Karpas-422 (cell line): ENCODE measurements around the gene FBL. TPM values are rescaled to one million over a fixed set of nuclear protein-coding genes. Genes with fewer than 3 reads are reported as not detected.

Experiments
- DNase-seq: peaks from one replicate; pipeline ENCODE4 v3.0.0-alpha.2; 2015
- H2AFZ ChIP-seq: fragments of 200-600 bp; sonication (generic); 2 replicates; pipeline ENCODE4 v1.6.1; 2014; ENCODE audit warnings: antibody characterized with exemption, low read length, mixed read lengths
- H3K27ac ChIP-seq: fragments of 200-600 bp; sonication (generic); 2 replicates; pipeline ENCODE4 v1.5.1; 2014; ENCODE audit warnings: mild to moderate bottlenecking, low read length, moderate library complexity
- H3K27me3 ChIP-seq: fragments of 200-600 bp; sonication (generic); 2 replicates; pipeline ENCODE4 v1.6.1; 2014; ENCODE audit warnings: low read length, mixed read lengths
- H3K36me3 ChIP-seq: fragments of 200-600 bp; sonication (generic); 2 replicates; pipeline ENCODE4 v1.6.1; 2014; ENCODE audit warnings: low read length, mixed read lengths; ENCODE audit not compliant: insufficient read depth
- H3K4me1 ChIP-seq: fragments of 200-600 bp; sonication (generic); 2 replicates; pipeline ENCODE4 v1.6.1; 2014; ENCODE audit warnings: mild to moderate bottlenecking, low read length, mixed read lengths
- H3K4me2 ChIP-seq: fragments of 200-600 bp; sonication (generic); 2 replicates; pipeline ENCODE4 v1.6.1; 2014; ENCODE audit warnings: low read length, low read depth, mild to moderate bottlenecking; ENCODE audit not compliant: poor library complexity, severe bottlenecking
- H3K4me3 ChIP-seq: fragments of 200-600 bp; sonication (generic); 2 replicates; pipeline ENCODE4 v1.5.1; 2014; ENCODE audit warnings: mild to moderate bottlenecking, antibody characterized with exemption, low read length, mixed read lengths
- H3K79me2 ChIP-seq: fragments of 200-600 bp; sonication (generic); 2 replicates; pipeline ENCODE4 v1.6.1; 2014; ENCODE audit warnings: mild to moderate bottlenecking, low read length, mixed read lengths
- H3K9ac ChIP-seq: fragments of 200-600 bp; sonication (generic); 2 replicates; pipeline ENCODE4 v1.6.0; 2014; ENCODE audit warnings: low read length
- H3K9me2 ChIP-seq: fragments of 200-600 bp; sonication (generic), shearing (Covaris generic); replicated peaks from 2 replicates; pipeline ENCODE4 v1.6.0; 2014; ENCODE audit warnings: mild to moderate bottlenecking, low read length, moderate library complexity; ENCODE audit not compliant: insufficient read depth
- H3K9me3 ChIP-seq: fragments of 300-700, 200-600 bp; sonication (generic); 2 replicates; pipeline ENCODE4 v1.6.1; 2014; ENCODE audit warnings: low read length, mixed read lengths
- H4K20me1 ChIP-seq: fragments of 200-600 bp; sonication (generic); 2 replicates; pipeline ENCODE4 v1.6.1; 2014; ENCODE audit warnings: mild to moderate bottlenecking, antibody characterized with exemption, low read length, low read depth; ENCODE audit not compliant: insufficient read depth
- total RNA-seq: library from RNA; depleted of rRNA; stranded (reverse); fragments of >200 nt; shearing (Covaris generic); gene quantifications from 2 replicates; pipeline ENCODE4 v1.2.3, GENCODE V29; 2014; ENCODE audit warnings: low replicate concordance

The FBL gene
- total RNA-seq, 1 experiment from 2014 or later: 384 TPM

DNA sequence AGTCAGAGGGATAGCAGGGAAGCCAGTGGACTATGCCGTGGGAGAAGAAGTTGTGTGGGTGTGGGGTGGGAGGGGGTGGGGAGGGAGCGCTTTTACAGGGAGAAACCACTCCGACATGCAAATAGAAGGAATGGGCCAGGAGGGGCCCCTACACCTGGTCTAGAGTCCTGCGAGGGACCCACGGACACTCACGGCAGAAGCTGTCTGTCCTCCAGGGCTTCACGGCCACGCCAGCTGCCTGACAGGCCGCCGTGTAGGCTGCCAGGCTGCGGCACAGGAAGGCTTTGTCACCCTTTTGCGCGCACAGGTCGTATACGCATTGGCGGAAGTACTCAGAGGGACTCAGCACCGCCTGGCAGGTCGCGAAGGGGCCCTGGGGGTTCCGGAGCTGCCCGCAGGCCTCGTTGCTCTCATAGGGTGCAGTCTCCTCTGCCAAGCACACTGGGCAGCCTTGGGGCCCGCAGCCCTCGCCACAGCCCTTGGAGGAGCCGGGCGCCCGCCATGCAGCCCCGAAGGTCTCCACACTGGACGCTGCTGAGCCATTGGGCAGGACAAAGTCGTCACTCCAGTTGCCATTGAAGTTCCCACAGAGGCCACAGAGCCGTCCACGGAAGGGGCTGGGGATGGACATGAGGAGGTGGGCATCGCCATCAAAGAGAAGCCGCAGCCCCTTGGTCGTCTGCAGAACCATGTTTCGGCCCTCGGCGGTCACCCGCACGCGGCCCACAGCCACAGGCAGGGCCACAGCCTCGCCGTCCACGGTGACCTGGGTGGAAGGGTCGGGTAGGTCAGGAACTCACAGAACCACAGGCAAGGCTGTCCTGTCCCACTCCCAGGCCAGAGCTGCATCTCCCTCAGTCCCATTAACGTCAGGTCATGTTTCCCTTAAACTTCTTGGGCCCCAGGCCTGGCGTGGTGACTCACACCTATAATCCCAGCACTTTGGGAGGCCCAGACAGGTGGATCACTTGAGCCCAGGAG lies 26.0 kb upstream of the FBL start:
- Histone ChIP-seq H3K36me3 (no peaks in the 10 kb centered on the region), H3K27me3 (no peaks in the 10 kb centered on the region), H2AFZ (no peak overlapping the region), H3K4me2 (no peak overlapping the region), H3K9me3 (no peaks in the 10 kb centered on the region), H3K9ac (no peak overlapping the region), H3K9me2 (no peaks in the 10 kb centered on the region), H3K27ac (no peak overlapping the region), H3K79me2 (no peaks in the 10 kb centered on the region), H3K4me1 (no peaks in the 10 kb centered on the region), H4K20me1 (no peaks in the 10 kb centered on the region), H3K4me3 (no peak overlapping the region)
- no peak for DNase-seq

DNA sequence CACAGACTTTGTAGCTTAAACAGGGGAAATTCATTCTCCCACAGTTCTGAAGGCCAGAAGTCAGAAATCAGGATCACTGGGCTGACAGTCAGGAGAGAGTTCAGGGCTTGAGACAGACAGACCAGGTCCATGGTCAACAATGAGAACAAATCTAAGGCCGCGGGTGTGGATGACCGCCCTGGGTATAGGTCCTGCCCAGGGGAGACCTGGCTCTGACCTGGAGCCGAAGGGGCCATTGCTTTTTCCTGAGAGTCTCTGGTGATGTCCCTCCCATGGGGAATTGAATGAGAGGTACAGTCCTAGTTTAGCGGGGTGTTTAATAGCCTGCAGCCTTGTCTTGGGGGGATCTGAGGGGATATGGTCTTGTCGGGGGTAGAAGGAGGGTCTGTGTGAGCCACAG lies 25.2 kb upstream of the FBL start:
- no peaks in the 10 kb centered on the region for H4K20me1 ChIP-seq
- no peak overlapping the region for H3K4me2 ChIP-seq
- no peaks in the 10 kb centered on the region for H3K27me3 ChIP-seq
- no peak overlapping the region for H3K9ac ChIP-seq
- H3K4me1 ChIP-seq: no peaks in the 10 kb centered on the region
- no peaks in the 10 kb centered on the region for H3K9me3 ChIP-seq
- H3K27ac ChIP-seq: no peak overlapping the region
- no peaks in the 10 kb centered on the region for H3K9me2 ChIP-seq
- no peaks in the 10 kb centered on the region for H3K36me3 ChIP-seq
- H2AFZ ChIP-seq: no peak overlapping the region
- H3K4me3 ChIP-seq: no peak overlapping the region
- no peaks in the 10 kb centered on the region for H3K79me2 ChIP-seq
- no peak for DNase-seq

DNA sequence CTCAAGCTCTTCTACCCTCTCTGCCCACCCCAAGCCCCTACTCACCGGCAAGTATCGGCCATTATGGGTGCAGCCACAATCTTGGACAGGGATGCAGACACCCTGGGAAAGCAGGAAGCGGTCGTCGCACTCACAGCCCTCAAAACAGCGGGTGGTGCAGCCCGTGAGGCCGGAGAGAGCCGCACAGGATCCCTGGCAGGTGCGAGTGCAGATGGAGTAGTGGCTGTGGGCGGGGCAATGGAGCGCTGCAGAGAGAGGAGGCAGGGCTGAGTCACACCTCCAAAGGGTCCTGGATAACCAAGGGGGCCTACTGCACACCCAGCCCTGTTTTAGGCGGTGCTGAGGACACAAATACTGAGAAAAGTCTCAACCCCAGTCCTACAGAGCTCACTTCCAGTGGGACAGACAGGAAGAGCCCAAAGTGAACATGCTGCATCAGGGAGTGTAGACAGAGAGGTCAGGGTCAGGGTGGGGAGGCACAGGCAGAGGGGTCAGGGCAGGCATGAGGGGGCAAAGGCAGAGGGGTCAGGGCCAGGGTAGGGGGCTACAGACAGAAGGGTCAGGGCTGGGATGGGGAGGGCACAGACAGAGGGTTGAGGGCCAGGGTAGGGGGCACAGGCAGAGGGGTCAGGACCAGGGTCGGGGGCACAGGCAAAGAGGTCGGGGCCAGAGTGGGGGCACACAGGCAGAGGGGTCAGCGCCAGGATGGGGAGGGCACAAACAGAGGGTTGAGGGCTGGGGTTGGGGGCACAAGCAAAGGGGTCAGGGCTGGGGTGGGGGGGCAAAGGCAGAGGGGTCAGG lies 24.2 kb upstream of the FBL start:
- H3K9me2 ChIP-seq: no peaks in the 10 kb centered on the region
- no peak overlapping the region for H3K27ac ChIP-seq
- no peaks in the 10 kb centered on the region for H3K4me1 ChIP-seq
- no peak overlapping the region for H3K9ac ChIP-seq
- H3K27me3 ChIP-seq: no peaks in the 10 kb centered on the region
- H3K4me3 ChIP-seq: no peak overlapping the region
- H4K20me1 ChIP-seq: no peaks in the 10 kb centered on the region
- H3K79me2 ChIP-seq: no peaks in the 10 kb centered on the region
- no peak for DNase-seq
- H3K4me2 ChIP-seq: no peak overlapping the region
- H3K36me3 ChIP-seq: no peaks in the 10 kb centered on the region
- H2AFZ ChIP-seq: no peak overlapping the region
- no peaks in the 10 kb centered on the region for H3K9me3 ChIP-seq

DNA sequence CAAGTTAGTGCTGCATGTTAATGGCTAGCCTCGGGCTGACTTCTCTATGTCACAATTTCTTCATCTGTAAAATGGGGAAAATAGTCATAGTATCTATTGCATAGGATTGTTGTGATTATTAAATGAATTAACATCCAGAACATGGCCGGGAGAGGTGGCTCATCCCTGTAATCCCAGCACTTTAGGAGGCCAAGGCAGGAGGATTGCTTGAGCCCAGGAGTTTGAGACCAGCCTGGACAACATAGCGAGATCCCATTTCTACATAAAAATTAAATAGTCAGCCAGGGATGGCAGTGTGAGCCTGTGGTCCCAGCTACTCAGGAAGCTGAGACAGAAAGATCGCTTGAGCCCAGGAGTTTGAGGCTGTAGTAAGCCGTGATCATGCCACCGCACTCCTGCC lies 21.8 kb upstream of the FBL start:
- Histone ChIP-seq H2AFZ (no peak overlapping the region), H3K9me3 (no peaks in the 10 kb centered on the region), H3K4me2 (no peak overlapping the region)

DNA sequence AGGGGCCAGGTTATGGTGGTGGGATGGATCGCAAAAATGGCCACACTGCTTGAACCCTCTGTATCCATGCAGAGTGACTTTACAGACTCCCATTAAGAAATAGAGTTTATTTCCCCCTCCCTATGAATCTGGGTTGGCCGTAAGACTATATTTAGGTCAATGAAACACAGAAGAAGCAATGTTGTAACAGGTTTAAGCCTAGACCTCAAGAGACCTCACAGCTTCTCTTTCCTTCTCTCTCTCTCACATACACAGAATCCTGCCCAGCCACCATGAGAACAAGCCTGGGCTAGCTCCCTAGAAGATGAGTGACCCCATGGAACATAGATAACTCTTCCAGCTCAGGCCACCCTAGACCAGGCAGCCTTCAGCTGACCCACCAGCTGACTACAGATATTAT lies 21.0 kb upstream of the FBL start:
- no peaks in the 10 kb centered on the region for H3K9me2 ChIP-seq
- no peaks in the 10 kb centered on the region for H3K79me2 ChIP-seq
- H4K20me1 ChIP-seq: no peaks in the 10 kb centered on the region

More for the DNA sequence above, 21.8 kb upstream of the FBL start:
- Histone ChIP-seq H3K27ac (no peak overlapping the region), H3K9me2 (no peaks in the 10 kb centered on the region), H3K9ac (no peak overlapping the region), H3K36me3 (no peaks in the 10 kb centered on the region), H3K27me3 (no peaks in the 10 kb centered on the region), H4K20me1 (no peaks in the 10 kb centered on the region), H3K79me2 (no peaks in the 10 kb centered on the region), H3K4me1 (no peaks in the 10 kb centered on the region), H3K4me3 (no peak overlapping the region)
- no peak for DNase-seq

DNA sequence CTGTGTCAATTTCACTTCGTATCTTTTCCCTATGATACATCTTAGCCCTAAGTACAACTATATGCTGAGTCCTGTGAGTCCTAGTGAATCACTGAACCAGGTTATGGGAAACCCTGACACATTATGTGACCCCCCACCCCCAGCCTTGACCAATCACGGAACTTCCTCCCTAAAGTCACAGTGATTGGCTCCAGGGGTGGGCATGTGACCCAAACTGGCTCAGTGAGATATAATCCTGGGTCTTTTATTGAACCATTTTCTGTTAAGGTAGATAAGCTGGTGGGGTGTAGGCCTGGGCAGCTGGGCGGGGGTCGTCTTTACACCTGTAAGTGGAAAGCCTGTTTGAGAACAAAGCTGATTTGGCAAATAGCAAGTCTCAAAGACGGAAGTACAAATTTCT lies 19.8 kb upstream of the FBL start:
- Histone ChIP-seq H3K9me2 (no peaks in the 10 kb centered on the region), H3K27me3 (no peaks in the 10 kb centered on the region), H2AFZ (no peak overlapping the region), H3K4me3 (no peak overlapping the region), H3K9ac (no peak overlapping the region), H3K4me1 (no peaks in the 10 kb centered on the region), H4K20me1 (no peaks in the 10 kb centered on the region), H3K79me2 (no peaks in the 10 kb centered on the region), H3K9me3 (no peaks in the 10 kb centered on the region), H3K36me3 (no peaks in the 10 kb centered on the region), H3K4me2 (no peak overlapping the region), H3K27ac (no peak overlapping the region)
- no peak for DNase-seq

More for the DNA sequence above, 21.0 kb upstream of the FBL start:
- Histone ChIP-seq H3K4me1 (no peaks in the 10 kb centered on the region), H3K9ac (no peak overlapping the region), H3K27me3 (no peaks in the 10 kb centered on the region), H3K9me3 (no peaks in the 10 kb centered on the region), H3K36me3 (no peaks in the 10 kb centered on the region), H2AFZ (no peak overlapping the region), H3K27ac (no peak overlapping the region), H3K4me3 (no peak overlapping the region), H3K4me2 (no peak overlapping the region)
- no peak for DNase-seq

DNA sequence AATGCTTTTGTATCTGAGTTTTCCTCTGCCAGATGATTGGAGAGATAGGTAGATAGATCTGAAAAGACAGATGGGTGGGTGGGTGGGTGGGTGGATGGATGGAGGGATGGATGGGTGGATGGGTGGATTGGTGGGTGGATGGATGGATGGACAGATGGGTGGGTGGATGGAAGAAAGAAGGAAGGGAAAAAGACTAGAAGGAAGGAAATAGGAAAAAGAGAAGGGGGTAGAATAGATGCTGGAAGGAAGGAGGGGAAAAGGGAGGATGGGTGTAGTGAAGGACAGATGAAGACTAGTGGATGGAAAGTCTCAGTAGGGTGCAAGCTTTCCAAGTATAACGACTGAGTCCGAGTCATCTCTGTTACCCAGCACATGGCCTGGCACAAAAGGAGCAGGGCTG lies 19.0 kb upstream of the FBL start:
- Histone ChIP-seq H3K9ac (no peak overlapping the region), H4K20me1 (no peaks in the 10 kb centered on the region), H3K36me3 (no peaks in the 10 kb centered on the region), H3K4me2 (no peak overlapping the region), H3K9me2 (no peaks in the 10 kb centered on the region), H3K27me3 (no peaks in the 10 kb centered on the region), H3K79me2 (no peaks in the 10 kb centered on the region), H3K4me1 (no peaks in the 10 kb centered on the region), H3K27ac (no peak overlapping the region), H3K9me3 (no peaks in the 10 kb centered on the region), H2AFZ (no peak overlapping the region), H3K4me3 (no peak overlapping the region)
- no peak for DNase-seq

DNA sequence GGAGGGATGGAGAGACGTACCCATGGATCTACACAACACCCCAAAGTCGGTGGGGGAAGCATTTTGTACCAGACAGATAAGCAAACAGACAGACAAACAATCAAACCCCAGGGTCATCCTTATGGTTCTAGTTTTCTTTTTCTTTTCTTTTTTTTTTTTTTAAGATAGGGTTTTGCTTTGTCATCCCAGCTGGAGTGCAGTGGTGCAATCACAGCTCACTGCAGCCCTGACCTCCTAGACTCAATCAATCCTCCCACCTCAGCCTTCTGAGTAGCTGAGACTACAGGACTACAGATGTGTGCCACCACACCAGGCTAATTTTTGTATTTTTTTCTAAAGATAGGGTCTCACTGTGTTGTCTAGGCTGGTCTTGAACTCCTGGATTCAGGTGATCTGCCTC lies 17.9 kb upstream of the FBL start:
- no peaks in the 10 kb centered on the region for H3K9me3 ChIP-seq
- no peak overlapping the region for H2AFZ ChIP-seq
- H3K27ac ChIP-seq: no peak overlapping the region
- H3K27me3 ChIP-seq: no peaks in the 10 kb centered on the region
- H4K20me1 ChIP-seq: no peaks in the 10 kb centered on the region
- no peak overlapping the region for H3K4me3 ChIP-seq
- no peaks in the 10 kb centered on the region for H3K4me1 ChIP-seq
- H3K9me2 ChIP-seq: no peaks in the 10 kb centered on the region
- H3K79me2 ChIP-seq: no peaks in the 10 kb centered on the region
- no peak overlapping the region for H3K9ac ChIP-seq
- no peak overlapping the region for H3K4me2 ChIP-seq
- no peaks in the 10 kb centered on the region for H3K36me3 ChIP-seq
- DNase-seq: no peak
